Raji (cell line): ENCODE results near the gene OSBPL10.

Source experiments
- POLR2A ChIP-seq: IDR thresholded peaks from 2 replicates; pipeline ENCODE4 v1.6.1; 2011; ENCODE audit warnings: low read depth, low read length, control low read depth; ENCODE audit not compliant: insufficient read depth

The OSBPL10 gene

GRCh38 chr3:31704156-31704555, 276.9 kb downstream of the OSBPL10 start:
- TF ChIP-seq POLR2A: no peak

GRCh38 chr3:31701286-31701685, 279.8 kb downstream of the OSBPL10 start:
- TF ChIP-seq POLR2A: no peak

GRCh38 chr3:31699309-31699953, 281.6 kb downstream of the OSBPL10 start:
- no peak for TF ChIP-seq POLR2A

DNA sequence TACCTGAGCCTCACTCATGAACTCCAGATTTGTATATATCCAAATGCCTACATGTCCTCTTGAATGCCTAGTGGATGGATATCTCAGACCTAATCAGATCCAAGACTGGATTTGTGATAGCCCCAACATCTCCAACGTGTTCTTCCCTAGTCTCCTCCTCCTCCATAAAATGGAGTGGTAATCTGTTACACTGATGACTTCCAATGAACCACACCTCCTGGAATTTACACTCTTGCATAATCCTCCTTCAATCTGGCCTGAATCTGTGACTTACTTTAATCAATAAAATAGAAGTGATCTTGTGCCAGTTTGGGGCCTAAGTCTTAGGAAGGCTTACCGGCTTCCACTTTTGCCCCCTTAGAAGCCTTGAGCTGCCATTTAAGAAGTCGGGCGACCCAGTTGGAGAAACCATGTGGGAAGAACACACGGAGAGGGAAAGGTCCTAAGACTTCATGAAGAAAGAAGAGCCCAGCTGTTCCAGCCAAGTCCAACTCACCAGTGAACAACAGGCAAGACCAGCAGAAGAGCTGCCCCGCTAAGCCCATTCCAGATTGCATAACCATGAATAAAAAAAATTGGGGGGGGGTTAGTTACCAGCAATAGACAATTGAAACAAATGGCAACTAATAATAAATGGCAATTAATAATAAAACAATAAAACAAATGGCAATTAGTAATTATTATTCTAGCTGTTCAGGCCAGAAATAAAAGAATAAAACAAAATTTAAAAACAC, 284.1 kb downstream of the OSBPL10 start:
- TF ChIP-seq POLR2A: no peak

GRCh38 chr3:31696009-31696297, 285.1 kb downstream of the OSBPL10 start:
- TF ChIP-seq POLR2A: no peak

DNA sequence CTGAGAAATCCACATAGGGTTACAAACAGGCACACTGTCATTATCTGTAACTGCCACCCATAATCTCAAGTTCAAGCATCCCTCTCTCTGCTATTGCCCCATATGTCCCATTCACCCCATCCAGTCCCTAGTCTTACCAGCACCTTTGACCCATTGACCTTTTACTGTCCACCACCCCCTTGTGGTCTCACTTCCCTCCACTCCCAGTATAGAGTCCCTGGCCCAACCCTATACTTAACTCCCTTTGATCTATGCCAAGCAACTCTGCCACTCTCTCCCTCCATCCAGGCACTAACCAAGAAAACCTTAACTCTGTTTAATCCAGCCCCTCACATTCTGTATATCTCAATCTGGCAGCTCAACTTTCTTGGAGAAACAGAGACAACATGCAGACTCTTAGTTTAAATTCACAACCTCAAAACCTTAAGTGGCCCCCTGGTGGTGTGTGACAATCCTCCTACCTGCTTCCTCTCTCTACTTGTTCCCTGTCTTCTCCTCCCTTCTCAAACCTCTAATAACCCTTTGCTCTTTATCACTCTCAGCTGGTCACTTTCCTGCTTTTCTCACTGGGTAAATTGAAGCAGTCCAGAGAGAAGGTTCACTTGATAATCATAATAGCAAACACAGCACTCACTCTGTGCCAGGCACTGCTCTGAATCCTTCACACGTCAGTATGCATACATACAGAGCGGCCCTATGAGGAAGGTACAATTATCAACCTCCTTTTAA, 285.6 kb downstream of the OSBPL10 start:
- TF ChIP-seq POLR2A: no peak

- no peak for TF ChIP-seq POLR2A
Measured at GRCh38 chr3:31693346-31693745, 287.7 kb downstream of the OSBPL10 start.

- no peak for TF ChIP-seq POLR2A
Measured at GRCh38 chr3:31692751-31693150, 288.3 kb downstream of the OSBPL10 start.

GRCh38 chr3:31690771-31691170, 290.3 kb downstream of the OSBPL10 start:
- no peak for TF ChIP-seq POLR2A

- TF ChIP-seq POLR2A: no peak
Measured at GRCh38 chr3:31688984-31689383, 292.1 kb downstream of the OSBPL10 start.

- no peak for TF ChIP-seq POLR2A
Measured at GRCh38 chr3:31687020-31687802, 293.9 kb downstream of the OSBPL10 start.

GRCh38 chr3:31680072-31680870, 300.8 kb downstream of the OSBPL10 start:
- no peak for TF ChIP-seq POLR2A

- no peak for TF ChIP-seq POLR2A
Measured at GRCh38 chr3:31676556-31676955, 304.5 kb downstream of the OSBPL10 start.

- TF ChIP-seq POLR2A: no peak
Measured at GRCh38 chr3:31673950-31674349, 307.1 kb downstream of the OSBPL10 start.

DNA sequence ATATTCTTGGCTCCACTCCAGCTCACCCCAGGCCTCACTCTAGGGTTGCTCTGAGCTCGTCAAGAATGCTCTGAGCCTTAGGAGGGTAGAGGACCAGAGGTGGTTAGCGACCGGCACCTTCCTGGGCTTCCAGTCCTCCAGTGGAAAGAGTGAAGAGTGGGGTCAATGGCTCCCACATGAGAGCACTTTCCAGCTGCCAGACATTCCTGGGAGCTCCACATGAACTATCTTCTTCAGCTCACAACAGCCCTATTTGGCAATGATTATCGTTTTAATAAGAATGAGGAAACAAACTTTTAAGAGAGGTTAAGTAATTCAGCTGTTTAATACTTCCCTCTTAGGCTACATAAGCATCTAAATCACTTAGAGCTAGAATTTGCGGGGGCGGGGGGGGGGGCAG, 309.1 kb downstream of the OSBPL10 start:
- TF ChIP-seq POLR2A: no peak

DNA sequence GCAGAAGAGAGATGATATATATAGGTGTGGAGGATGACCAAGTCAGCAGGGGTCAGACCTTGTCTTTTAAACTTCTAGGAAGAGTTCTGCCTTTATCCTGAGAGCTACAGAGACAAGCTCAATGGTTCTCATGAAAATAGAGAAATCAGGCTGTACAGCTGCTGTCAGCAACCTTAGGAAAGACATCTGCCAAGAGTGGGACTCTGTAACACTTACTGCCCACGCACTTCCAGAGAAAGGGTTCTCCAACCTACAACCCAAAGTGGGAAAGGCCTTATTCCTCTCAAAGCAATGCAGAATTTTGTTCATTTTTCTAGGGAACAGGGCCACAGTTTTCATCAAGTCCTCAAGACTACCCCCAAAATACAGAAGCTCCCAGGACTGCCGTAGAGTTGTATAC, 309.6 kb downstream of the OSBPL10 start:
- TF ChIP-seq POLR2A: no peak
